HG03025 (cell line): Measurements from ENCODE around the gene LAMA2.
A peak's percentile ranks its signal among the peaks of the same experiment; 100 is the strongest.

Experiments
- ATAC-seq: cut with Tn5 transposase; IDR thresholded peaks from one replicate; pipeline ENCODE4 v1.9.1; 2021; ENCODE audit warnings: mild to moderate bottlenecking, moderate library complexity; ENCODE audit not compliant: unreplicated experiment, low FRiP score

The LAMA2 gene

DNA sequence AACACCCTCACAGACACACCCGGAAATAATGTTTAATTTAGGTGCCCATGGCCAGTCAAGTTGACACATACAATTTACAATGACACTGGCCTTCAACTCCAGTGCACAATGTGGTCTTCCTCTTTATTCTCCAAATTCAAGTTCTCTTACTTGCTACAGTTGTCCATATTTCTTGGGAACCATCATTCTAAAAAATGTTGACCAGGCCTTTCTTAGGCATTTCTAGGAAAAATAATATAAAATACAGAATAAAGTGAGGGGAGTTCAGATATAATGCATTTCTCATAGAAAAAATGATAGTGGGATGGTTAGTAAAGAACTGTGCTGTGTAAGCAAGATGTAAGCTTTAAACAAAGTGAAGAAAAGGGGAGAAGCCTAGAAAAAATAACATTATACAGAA is 528.2 kb downstream of the LAMA2 start:
- ATAC-seq, result no peak

DNA sequence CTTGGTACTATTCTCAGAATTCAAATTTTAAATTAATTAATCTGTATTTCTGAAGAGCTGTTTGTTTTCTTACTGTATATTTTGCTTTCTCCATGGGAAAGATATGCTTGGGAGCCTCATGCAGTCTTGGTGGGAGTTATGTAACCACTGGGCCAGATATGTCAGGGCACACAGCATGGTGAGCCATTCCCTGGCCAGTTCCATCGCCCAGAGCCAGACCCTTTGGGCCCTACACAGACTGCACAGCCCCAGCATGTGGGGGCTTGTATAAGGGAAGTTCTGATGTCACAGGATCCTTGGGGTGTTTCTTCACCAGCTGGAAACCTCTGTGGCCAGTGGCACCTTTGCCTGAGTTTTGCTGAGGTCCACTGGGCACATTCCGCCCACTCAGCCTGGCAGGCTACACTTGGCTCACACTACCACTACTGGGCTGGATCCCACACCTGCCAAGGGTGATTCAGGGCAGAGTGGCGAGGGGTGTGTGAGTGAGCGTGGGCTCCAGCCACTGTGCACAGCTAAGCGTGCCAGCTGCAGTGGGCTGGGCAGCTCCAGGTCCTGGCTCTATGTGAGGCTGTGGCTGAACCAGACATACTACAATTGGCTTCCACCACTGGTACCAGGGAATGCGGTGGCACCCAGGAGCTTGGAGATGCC is 533.5 kb downstream of the LAMA2 start:
- ATAC-seq, result no peak

- ATAC-seq, result no peak
Measured at GRCh38 chr6:129417416-129418086, 534.6 kb downstream of the LAMA2 start.

GRCh38 chr6:129419324-129419723 is 536.4 kb downstream of the LAMA2 start:
- ATAC-seq, result no peak

GRCh38 chr6:129426343-129426742 is 543.4 kb downstream of the LAMA2 start:
- ATAC-seq, result no peak

DNA sequence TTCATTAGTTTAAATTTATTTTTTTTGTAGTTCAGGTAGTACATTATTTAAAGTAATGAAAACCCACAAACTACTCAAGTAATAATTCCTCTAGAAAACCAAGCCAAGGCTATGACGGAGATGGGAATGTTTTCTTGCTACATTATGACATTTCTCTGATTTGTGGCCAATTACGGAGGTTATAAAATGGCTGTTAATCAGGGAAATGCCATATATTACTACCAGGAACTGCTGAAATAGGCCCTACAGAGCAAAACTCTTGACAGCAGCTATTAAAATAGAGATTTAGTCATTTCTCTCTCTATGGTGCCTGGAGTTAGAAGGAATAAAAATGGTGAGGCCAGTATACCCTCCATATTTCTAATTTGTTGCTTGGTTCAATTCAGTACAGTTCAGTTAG is 547.0 kb downstream of the LAMA2 start:
- no peak for ATAC-seq

- no peak for ATAC-seq
Measured at GRCh38 chr6:129432738-129433137, 549.8 kb downstream of the LAMA2 start.

DNA sequence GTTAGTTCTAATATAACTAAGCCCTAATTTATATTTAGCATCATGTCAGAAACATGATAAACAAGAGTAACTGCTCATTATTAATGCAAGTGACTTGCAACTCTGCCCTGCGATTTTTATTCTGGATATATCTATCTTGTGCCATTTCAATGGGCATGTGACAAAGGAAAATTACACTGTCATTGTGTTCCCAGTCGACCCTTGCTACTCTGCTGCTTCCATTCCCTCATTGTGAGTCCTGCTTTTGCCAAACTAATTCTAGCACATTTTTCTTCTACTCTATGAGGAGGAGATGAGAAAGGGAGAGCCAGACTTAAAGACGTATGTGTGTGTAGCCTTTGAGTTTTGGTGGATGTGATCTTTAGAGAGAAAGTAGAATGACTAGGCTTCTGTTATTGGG is 551.2 kb downstream of the LAMA2 start:
- ATAC-seq, result no peak

DNA sequence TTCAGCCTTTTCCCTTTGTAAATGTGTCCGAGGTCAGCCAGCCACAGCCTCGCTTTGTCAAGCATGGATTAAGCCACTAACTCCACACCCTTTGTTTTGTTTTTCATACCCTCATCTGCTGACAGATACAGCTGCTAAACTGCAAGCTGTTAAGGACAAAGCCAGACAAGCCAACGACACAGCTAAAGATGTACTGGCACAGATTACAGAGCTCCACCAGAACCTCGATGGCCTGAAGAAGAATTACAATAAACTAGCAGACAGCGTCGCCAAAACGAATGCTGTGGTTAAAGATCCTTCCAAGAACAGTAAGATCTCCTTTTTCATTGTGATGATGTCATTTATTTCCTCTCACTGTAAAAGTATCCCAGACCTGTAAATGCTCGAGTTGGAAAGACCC is 557.8 kb downstream of the LAMA2 start:
- ATAC-seq, result no peak

DNA sequence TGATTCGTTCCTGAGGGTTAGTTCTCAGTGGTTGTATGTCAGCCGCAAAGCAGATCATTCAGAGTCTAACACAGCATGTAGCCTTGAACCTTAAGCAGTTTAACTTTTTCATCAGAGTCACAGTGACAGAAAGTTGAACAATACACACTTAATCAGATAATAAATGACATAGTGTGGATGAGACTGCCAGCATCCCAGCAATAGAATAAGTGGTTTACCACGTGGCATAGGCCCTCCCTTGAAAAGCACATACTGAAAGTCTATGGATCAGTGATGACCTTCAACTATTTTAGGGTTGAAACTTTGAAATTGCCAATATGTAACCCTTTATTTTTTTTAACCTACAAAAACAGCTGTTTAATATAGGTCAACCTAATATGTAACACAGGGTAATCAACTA is 561.7 kb downstream of the LAMA2 start:
- no peak for ATAC-seq

- ATAC-seq, result no peak
Measured at GRCh38 chr6:129446272-129447197, 563.6 kb downstream of the LAMA2 start.

- ATAC-seq, result no peak
Measured at GRCh38 chr6:129447198-129447565, 564.2 kb downstream of the LAMA2 start.

GRCh38 chr6:129448965-129449364 is 566.0 kb downstream of the LAMA2 start:
- ATAC-seq, result peak; percentile 99

DNA sequence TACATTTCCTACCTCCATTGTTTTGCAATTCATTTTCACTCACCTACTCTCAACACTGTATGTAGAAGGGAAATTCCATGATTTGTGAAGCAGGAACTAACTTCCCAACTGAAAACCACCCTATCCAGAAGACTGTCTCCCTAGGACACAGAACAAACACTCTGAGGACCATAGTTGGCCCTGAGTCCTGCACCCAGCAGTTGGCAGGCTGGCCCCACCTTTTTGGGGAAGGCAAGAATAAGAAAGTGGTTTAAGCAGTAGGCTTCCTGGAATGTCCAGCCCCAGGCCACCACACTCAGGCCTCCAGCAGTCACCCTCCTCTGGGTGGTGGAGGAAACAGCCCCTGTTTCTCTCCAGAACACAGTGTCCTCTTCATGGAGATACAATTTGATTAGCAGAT is 568.2 kb downstream of the LAMA2 start:
- no peak for ATAC-seq

DNA sequence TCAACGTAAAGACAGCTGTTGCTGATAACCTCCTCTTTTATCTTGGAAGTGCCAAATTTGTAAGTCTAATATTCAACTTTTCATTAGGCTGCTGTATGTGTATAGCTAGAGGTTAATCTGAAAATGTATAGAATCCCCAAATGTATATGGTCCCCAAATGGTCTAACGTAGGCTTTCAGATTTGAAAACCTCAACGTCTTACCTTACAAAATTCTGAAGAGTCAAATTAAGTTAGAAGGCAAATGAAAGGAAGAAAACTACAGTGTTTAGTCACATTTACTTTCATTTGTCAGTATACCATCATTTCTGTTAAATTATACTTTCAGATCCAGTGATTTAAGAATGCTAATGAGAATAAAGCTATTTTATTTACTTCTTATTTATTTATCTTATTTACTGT is 570.1 kb downstream of the LAMA2 start:
- no peak for ATAC-seq

DNA sequence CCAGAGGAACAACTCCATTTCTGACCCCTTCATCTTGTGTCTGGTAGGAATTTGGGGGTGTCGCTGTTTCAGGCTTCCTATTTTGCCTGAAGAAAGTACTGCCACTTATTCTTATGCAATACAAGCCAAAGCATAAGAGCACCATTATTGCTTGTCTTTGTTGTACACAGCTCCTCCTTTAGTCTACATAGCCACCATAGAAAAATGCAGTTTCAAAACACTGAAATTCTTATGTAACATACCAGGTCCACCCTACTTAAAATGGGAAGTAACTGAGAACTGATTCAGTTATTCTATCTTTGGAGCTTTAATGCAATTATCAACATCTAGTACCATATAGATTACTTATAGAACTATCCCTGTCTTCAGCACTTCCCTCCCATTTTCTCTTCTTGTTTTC is 571.5 kb downstream of the LAMA2 start:
- no peak for ATAC-seq

DNA sequence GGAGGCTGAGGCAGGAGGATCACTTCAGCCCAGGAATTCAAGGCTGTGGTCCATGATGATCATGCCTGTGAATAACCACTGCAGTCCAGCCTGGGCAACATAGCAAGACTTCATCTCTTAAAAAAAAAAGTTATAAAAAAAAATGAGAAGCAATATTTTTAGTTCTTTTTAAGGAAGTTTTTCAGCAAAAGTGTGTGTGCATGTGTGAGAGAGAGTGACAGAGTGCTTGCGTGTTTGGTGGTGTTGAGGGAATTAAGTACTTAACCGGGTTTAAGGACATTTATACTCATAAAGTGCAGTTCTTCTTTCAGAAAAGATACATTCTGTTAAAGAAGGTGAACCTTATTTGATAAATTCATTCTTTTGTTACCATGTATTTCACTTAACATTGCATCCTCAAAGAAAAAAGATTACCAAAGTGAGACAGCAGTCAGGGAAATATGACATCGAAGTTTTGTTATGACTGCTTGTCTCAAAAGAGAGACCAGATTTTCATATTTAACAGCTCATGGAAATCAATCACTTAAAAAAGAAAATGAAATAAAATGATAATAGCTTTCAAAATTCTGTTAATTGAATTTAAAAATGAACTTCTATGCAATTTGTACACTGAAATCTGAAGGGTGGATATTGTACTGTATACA is 572.3 kb downstream of the LAMA2 start:
- ATAC-seq, result no peak

DNA sequence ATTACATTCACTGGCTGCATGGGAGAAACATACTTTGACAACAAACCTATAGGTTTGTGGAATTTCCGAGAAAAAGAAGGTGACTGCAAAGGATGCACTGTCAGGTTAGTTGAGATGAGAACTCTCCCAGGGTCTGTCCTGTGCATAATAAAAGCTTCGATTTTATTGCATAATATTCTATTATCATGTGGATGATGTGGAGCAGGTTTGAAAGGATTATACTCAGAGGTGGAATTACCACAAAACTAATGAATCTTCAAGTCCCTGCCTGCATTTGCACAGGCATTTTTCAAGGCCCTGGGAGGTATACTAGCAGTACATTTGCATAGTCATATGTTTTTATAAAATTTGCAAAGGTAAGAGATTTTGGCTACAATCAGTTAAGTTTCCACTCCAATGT is 577.3 kb downstream of the LAMA2 start:
- no peak for ATAC-seq

- no peak for ATAC-seq
Measured at GRCh38 chr6:129469070-129469662, 586.2 kb downstream of the LAMA2 start.

DNA sequence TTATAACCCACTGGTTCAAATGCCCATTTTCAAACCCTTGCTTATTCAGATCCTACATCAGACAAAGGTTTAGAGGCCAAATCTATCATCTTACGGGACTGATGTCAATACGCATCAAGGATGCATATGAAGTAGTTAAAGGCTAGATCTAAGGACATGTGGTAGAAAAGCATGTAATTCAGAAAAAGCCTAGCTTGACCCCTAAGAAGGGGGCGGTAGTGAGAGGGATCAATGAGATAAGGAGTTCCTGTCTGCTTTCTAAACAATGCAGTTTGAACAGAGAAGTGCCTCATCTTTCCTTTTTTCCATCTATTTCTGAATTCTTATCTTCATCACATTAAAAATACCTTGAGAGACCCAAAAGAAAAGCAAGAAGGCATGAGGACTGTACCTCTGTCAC is 589.3 kb downstream of the LAMA2 start:
- no peak for ATAC-seq

DNA sequence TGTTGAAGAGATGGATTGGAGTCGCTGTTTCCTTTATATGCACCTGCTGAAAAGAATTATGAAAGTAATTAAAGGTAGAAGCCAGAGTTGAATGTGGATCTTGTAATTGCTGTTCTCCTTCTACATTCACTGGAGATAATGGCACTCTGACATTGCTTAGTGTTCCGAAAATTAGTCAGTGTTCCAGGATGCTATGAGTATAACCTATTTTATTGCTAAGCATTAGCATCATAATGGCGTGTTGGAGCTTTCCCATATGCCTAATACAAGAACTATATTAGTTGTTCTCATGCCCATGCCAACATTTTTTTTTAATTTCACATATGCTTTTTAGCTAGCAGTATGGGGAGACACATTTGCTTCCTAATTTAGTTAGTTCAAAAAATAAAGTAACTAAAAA is 590.6 kb downstream of the LAMA2 start:
- no peak for ATAC-seq
